SIG-M5 treated with dmso at 0.1 percent for 504 hours (cell line): ENCODE results near the gene USP4.
"Not testable (repeated sequence)": the region's sequence is repeated elsewhere in the genome, so short reads cannot be mapped to it uniquely, and the experiment has no call there.

Experiments used
- DNase-seq: peaks from one replicate; lab custom pipeline; 2025; ENCODE audit not compliant: unreplicated experiment; lab: John Stamatoyannopoulos, UW

USP4 gene

DNA sequence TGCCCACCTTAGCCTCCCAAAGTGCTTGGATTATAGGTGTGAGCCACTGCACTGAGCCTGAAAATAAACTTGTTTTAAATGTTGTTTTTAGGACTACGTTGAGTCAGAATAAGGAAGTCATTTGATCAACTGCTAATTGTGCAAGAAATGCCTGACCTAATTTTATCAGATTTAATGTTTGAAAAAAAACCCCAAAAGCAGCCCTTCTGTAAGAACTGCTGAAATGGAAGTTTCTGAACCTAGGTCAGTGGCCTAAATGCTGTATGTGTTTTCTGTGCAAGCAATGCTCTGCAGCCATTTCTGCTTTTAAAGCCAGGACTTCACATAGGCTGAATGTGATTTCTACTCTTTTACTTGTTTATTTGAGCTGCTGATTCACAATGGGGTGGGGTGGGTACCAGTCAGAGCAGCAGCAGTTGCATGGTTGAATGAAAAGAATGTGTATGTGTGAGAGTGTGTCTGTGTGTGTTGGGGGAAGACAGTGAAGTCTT lies 11.7 kb upstream of the USP4 start:
- DNase-seq, result peak; percentile 84

DNA sequence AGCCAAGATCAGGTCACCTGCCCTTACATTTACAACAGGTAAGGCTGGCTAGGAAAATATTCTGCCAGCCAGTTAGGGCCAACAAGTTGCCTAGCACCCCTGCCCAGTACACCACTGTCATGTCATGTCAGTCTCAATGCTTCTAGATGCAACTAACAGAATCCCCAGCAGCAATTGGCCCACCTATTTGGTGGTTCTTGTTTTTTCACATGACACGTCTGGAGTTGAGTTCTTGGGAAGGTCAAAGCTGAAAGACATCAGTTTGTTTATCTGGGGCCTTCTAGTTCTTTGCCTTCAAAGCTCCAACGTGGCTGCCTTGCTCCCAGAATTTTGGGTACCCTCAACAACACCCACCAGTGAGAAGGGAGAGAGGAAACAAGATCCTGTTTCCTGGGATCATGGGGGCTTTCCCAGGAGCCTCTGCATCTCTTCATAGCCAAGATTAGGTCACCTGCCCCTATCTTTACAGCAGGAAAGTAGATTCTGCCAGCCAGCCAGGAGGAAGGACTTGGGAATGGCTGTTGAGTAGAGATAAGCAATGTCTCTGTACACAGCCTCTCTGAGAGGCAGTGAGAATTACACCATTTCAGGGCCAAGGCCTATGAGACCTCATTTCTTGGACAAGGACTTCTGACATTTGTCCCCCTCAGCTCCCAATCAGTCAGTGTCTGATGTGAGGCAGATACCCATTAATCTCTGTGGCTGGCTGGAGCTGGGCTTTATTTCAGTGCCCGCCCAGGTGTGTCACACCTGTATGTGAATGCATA lies 9.7 kb upstream of the USP4 start:
- DNase-seq, result no peak

DNA sequence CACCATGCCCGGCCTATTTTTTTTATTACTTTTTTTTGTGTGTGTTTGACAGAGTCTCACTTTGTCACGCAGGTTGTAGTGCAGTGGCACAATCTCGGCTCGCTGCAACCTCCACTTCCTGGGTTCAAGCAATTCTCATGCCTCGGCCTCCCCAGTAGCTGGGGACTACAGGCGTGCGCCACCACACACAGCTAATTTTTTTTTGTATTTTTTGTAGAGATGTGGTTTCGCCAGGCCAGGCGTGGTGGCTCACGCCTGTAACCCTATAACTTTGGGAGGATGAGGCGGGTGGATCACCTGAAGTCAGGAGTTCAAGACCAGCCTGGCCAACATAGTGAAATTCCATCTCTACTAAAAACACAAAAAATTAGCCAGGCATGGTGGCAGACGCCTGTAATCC lies 8.5 kb upstream of the USP4 start:
- not testable (repeated sequence) for DNase-seq

DNA sequence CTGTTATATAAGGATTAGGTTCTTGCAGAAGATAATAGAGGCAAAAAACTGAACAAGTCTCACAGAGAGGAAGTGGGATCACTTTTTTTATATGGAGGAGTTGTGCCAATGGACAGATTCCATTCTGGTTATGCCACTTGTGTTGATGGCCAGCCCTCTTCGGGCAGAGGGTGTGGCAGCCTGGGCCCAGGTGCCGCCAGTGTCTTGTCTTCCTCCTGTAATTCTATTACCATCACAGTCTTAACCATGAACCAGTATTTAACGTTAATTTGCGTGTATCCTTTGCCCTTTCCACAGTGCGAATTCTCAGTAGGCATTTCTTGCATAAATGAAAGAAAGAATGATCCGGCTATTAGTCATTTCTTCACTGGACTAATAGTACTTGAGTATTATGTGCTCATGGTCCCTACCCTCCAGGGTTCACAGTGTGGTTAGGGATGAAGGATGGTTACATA lies 7.0 kb upstream of the USP4 start:
- peak; percentile 35 for DNase-seq

DNA sequence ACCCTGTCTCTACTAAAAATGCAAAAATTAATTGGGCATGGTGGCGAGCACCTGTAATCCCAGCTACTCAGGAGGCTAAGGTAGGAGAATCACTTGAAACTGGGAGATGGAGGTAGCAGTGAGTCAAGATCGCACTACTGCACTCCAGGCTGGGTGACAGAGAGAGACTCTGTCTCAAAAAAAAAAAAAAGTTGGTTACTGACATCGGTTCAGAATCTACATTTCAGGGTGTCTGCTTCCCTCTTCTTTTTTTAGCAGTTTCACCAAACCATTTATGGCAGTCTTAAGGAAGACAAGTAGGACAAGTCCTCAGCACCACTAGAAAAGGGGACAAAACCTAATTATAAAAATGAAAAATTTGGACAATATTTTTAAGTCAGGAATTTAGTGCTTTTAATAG lies 3.3 kb upstream of the USP4 start:
- DNase-seq, result peak; percentile 95

DNA sequence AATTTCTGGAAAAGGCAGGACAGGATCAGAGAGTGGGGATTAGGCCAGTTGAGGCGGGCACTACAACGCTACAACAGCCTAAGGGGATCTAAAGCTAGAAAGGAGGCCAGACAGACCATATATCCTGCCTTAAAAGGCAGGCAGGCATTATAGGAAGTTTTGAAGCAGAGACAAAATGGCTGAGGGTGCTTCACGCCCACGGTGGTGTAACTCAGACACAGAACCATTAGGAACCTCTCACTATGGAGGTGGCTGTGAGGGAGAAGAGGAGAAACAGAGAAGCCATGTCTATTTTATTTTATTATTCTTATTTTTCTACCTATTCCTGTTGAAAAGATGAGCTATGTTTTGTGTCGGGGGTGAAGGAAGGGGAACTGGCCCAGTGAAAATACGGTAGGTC lies 2.1 kb upstream of the USP4 start:
- no peak for DNase-seq

DNA sequence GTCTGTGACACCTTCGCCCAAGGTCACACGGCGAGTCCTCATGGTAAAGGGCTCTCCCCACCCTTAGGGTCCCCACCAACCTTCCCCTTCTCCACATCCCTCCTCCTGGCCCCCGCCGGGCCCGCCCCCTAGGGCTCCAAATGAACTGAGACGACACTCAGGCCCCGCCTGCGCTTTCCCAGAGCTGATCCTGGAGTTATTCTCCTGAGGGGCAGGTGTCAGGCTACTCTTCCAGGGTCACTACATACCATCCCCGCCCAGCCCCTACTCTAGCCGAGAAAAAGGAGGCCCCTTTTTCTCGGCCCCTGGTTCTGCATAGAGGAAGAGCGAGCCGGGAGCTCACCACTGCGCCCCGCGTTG lies 292 bp downstream of the USP4 start:
- DNase-seq, result no peak

DNA sequence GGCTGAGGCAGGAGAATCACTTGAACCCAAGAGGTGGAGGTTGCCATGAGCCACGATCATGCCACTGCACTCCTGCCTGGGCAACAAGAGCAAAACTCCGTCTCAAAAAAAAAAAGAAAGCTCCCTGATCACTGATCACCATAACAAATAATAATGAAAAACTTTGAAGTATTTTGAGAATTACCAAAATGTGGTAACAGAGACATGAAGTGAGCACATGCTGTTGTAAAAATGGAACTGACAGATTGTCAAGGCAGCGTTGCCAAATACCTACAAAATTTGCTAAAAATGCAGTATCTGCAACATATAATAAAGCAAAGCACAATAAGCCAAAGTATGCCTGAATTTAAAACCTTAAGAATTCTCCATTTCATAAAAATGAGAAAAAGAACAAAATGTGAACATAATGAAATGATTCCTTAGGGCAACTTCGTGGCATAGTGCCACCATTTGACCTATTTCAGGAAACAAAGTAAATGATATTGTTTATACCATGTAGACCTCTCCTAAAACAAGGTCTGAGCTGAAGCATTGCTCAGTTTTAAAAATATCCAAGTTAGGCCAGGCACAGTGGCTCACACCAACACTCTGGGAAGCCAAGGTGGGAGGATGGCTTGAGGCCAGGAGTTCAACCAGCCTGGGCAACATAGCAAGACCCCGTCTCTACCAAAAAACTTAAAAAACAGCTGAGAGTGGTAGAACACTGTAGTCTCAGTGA lies 5.8 kb downstream of the USP4 start:
- DNase-seq, result no peak

DNA sequence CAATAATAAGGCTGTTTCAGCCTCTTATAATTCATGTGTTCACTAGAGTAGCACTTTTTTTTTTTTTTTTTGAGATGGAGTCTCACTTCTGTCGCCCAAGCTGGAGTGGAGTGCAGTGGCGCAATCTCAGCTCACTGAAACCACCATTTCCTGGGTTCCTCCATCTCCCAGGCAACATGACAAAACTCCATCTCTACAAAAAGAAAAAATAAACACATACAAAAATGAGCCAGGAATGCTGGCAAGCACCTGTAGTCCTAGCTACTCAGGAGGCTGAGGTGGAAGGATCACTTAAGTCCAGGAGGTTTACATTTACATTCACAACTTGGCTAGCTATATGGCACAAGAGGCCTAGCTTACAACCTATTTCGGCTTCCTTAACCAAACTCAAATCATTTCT lies 6.8 kb downstream of the USP4 start:
- DNase-seq, result peak; percentile 67

DNA sequence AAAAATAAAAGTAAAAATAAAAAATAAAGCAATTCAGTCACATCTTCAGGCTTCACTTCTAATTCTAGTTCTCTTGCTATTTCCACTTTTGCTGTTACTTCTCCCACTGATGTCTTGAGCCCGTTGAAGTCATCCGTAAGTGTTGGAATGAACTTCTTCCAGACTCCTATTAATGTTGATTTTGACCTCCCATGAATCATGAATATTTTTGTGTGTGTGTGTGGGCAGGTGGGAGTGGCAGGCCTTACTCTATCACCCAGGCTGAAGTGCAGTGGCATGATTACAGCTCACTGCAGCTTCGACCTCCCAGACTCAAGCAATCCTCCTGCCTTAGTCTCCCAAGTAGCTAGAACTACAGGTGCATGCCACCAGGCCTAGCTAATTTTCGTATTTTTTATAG lies 10.7 kb downstream of the USP4 start:
- no peak for DNase-seq

DNA sequence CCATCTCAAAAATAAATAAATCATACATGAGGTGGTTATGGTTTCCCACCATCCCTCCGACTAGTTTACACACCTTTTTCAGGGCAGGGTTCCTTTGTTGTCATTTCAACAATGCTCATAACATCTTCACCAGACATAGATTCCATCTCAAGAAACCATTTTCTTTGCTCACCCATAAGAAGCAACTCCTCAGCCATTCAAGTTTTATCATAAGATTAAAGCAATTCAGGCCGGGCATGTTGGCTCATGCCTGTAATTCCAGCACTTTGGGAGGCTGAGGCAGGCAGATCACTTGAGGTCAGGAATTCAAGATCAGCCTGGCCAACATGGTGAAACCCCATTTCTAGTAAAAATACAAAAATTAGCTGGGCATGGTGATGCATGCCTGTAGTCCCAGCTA lies 11.5 kb downstream of the USP4 start:
- DNase-seq, result not testable (repeated sequence)

DNA sequence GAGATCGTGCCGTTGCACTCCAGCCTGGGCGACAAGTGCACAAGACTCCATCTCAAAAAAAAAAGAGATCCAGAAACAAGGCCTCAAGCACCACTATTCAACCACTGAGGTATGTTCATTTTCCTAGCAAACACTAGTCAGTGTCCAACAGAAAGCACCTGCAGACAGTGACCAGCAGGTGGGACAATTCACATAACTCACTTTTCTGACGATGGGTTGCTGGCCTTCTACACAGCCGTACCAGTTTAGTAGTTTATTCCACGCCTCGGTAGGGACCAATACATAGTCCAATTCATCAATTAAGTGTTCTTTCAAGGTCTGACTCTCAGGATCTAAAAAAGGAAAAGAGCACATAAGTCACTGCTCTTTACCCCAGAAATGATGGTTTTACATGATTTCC lies 12.4 kb downstream of the USP4 start:
- no peak for DNase-seq

DNA sequence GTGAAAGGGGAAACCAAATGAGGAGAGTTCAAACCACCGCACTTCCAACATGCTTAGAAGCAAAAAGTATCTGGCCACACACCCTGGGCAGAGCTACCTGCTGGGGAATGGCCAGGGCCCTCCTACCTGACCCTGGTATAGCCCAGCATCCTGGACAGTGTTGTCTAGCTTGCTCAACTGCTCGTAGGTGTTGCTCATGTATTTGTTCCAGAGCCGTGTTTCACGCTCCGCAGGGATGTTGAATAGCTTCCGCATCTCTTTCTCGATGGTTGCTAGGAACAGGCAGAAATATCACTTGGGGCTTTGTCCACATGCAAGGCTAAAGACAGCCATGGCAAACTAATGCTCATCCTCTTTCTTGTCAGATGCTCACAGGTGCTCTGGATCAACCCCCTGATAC lies 15.1 kb downstream of the USP4 start:
- no peak for DNase-seq

DNA sequence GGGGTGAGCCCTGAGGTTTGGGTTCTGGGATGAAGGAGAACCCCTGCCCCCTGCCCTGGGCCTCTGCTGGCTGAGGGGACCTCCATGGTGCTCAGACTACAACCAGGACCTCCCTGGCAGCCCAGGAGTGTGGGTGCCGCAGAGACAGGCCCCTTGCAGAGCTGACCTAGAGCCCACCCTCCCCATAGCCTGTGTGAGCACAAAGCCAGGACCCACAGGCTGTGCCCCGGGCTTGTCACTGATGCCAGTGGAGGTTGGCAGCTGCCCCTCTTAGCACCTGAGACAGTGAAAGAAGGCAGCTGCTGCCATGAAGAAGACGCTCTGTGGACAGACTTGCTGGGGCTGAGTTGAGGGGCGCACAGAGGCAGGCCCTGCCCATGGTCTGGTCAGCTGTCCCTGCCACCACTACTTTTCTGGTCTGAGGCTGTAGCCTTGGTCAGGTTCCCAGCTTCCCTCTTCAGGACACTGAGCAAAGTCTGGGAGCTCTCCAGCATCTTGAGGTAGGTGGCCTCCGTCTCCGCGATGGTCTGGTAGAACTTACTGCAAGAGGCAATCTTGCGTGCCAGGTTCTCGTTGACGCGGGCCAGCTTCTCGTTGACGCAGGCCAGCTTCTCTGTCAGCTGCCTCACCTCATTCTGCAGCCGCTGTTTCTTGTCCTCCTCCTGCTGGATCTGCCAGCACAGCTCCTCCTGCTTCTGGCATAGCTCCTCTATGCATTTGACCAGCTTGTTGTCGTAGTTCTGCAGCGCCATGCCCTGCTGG lies 23.0 kb downstream of the USP4 start:
- no peak for DNase-seq

DNA sequence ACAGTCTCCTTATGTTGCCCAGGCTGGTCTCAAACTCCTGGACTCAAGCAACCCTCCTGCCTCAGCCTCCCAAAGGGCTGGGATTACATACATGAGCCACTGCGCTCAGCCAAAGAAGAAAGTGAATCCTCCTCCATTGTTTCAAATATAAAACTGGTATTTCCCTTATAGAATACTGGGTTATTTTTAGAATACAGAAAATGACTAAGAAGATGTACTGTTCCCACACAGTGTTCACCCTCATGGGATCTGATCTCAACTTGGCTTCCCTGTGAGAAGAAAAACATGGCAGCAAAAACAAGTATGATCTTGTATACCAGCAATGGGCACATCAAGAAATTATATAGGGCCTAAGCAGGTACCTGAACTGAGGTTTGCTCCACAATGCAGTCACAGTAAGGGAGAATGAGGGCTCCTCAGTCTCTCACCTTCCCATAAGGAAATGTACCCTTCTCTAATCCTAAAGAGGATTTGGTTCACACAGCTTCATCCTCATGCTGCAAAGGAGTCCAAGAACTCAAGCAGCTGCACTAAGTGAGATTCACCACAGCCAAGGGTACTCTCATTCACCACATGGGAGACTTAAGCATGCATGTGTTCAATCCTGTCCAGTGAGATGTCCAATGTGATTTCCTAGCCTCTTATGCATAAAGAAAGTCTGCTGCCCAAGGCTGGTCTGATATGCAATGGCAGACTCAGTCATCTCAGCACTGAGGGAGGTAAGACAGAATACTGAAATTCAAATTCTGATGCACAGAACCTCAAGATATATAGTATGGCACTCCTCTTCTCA lies 25.8 kb downstream of the USP4 start:
- no peak for DNase-seq

DNA sequence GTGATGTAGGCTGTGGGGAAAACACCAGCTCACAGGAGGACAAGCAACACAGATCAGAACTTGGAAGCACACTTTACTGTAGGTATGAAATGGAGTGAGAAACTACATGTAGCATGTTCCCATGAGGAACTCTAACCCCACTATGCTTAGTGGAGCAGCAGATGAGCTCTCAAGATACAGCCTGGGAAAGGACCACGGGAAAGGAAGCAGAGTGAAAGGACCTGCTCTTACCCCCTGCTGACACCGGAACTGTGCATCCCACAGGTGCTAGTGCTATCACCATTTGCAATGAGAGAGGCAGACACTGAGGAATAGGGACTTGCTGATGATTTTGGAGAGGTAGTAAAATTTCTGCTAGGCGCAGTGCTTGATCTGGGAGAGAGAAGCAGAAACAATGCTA lies 28.6 kb downstream of the USP4 start:
- no peak for DNase-seq

DNA sequence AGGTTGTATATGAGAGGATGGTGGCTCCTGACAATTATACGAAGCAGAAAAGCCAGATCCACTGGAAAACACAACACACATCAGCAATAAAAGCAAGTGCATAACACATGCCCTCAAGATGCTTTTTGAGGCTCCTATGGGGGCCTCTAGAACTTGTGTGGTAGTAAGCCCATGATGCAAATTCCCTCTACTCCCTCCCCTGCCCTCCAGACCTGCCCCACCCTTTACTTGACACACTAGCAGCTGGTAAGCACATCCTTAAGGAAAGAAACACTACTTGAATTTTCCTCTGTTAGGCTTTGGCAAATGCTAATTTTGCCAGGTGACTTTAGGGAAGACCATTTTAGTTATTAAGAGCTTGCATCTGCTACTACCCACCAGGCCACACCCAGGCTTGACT lies 29.2 kb downstream of the USP4 start:
- no peak for DNase-seq

DNA sequence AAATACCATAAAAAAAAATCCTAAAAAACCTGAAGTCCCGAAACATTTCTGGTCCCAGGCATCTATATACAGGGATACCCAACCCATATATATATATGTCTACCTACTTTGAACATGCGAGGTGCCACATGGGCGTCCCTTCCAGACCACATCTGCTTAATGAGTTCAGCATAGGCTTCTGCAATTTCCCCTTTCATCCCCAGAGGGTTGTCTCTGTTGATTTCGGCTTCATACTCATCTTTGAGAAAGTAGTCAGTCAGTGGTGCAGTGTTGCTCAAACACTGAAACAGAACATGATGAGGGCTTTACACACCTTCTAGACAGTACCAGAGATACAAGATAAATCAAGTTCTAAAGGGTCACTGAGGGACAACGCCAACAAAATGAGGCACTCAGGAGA lies 34.2 kb downstream of the USP4 start:
- DNase-seq, result no peak

DNA sequence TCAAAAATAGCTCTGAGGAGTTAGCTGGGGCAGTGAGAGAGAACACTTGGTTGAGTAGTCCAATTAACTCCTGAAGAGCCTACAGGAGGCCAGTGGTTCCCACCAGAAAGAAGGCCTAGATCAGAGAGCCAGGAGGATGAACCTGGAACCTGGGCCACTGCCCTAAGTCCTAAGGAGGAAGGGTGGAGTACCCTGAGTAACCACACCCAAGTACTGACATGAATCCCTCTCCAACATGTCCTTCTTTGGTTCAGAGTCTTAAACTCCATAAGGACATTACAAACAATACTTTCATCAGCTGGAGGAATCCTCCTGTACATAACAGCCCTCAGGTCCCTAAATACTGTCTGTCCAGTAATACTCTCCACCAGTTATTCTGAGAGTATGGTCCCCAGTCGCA lies 37.2 kb downstream of the USP4 start:
- no peak for DNase-seq

DNA sequence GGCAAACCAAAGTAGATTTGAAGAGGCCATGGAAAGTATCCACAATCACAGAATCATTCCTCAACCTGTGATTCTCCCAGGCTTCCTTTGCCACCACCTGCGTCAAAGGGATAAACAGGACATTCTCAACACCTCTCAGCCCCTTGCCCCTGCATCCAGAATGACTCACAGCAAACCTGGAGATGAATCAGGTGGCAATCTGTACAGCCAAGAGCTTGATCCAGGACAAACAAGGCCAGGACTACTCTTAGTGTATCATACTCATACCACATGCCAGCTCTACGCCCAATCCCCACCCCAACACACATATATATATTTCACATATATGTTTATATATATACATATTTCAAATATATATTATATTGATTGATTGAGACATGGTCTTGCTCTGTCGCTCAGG lies 39.3 kb downstream of the USP4 start:
- DNase-seq, result no peak

DNA sequence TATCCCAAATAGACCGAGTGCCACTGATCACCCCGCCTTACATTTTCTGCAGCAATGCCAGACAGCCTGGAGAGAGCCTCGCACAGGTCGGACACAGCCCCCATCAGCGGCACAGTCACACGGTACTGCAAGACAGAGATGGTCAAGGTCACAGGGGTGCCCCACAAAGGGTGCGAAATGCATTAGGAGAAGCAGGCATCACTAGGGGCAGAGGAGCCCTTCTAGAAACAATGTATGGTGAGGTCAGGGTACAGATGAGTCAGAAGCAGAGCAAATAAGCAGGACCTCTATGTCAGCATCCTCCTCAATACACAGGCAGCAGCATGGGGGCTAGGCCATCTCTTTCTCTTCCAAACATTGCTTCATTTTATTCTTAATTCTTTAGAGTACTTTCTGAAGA lies 41.3 kb downstream of the USP4 start:
- no peak for DNase-seq
